GM19035 (cell line): Measurements from ENCODE around the gene SLC24A3.

ENCODE experiments used
- ATAC-seq: cut with Tn5 transposase; IDR thresholded peaks from one replicate; pipeline ENCODE4 v1.9.1; 2021; ENCODE audit not compliant: unreplicated experiment

Gene SLC24A3

DNA sequence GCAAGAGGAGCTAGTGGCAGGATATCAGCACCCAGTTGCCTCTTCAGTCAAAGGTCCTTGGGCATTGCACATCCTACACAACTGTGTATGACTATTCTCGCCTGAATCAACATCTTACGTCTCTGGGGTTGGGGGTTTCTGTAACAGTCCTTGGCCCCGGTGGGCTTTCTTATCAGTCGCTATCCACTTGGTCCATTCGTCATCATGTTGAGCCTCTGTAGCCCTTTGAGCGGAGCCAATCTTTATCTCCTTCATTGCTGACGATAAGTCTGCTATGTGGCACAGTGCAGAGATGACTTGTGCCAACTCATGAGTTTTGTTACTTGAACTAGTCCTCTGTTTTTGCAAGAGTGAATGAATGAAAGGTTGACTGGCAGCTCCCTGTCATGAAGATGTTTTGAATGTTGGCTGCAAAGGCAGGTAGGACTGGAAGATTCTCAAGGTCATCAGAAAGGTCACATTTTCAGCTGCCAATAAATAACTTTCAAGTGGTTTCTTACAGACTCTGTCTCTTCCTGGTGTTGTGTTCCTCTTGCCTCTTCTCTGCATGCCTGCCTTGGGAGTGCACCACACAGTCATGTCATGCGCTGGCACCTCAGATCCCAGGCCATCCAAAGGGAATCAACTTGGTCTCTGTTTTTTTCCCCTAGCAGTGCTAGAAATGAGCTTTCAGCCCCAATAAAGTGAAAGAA lies 238.9 kb downstream of the SLC24A3 start:
- ATAC-seq, result no peak

DNA sequence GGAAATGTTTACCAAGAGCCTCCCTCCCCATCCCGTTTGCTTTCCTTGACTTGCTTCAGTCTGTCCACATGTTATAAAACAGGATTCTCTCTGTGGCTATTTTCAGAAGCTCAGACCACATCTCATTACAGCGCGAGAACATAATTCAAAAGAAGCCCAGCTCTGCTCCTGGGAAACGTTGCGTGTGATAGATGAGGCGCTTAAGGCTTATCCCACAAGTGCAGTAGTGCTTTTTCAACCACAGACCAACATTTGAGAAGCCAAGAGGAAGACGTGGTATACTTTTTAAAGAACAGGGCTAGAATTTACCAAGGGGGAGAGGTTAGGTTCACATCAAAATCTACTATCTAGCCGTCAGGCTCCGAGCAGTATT lies 239.5 kb downstream of the SLC24A3 start:
- no peak for ATAC-seq

DNA sequence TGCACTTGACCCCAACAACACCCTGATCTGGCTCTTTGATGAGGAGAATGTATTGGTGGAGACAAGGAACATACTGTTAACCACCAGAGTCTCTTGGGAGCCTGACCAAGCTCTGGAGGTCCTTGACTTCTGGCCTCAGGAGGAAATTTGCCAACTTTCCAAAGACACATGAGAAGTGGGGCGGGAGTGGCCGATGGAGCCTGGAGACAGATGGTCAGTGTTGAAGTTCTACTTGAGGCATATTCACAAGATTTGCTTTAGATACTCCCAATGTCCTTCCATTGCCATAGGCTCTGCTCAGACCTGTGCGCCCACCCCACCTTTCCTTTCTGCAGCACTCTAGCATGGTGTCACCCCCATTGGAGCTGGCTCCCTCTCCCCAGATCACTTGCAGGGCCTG lies 241.0 kb downstream of the SLC24A3 start:
- ATAC-seq, result no peak

DNA sequence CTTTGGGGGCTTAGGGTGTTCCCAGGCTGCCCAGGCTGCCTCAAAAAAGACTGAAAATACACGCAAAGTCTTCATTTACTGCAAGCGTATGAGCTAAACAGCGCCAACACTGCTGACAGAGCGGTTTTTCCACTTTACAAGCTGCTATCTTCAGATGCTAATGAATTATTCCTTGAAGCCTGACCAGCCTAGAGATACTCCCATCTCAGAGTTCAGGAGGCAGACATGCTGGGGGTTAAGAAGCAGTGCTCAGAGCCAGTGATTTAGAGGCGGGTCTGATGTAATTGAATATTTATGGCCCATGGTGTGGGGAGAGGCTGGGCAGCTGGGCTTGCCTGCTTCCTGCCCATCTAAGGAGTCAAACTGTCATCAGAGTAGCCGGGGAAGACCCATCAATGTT lies 241.4 kb downstream of the SLC24A3 start:
- no peak for ATAC-seq

DNA sequence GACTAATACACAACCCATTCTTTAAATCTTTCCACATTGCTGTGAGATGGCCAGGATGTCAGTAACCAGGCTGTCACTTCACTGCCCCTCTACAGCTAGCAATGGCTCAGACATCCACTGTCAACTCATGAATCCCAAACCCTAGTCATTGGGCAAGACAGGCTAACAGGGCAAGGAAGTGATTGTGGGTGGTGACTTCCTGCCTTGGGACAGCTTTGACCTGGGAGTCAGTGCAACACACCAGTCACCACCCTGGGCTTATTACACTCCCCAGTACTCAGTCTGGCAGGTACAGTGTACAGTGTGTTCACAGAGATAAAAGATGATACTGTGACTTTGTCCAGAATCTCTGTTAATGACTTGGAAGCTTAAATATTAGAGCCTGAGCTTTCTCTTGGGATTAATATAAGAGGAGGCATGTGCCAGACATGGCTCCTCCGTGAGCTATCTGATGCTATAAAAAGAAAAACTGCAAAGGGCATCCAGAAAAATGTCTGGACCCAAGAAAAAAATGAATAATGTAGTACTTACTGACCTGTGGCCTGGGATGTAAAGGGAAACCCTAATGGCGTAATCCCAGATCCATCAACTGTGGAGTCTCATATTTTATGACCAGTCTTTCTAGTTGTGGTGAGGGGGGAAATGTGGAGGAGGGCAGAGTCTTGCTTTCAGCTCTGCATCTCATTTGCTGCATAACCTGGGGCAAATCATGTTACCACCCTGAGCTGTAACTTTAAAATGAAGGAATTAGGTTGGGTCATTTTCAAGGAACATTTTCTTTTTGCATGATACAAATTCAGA lies 244.4 kb downstream of the SLC24A3 start:
- no peak for ATAC-seq

DNA sequence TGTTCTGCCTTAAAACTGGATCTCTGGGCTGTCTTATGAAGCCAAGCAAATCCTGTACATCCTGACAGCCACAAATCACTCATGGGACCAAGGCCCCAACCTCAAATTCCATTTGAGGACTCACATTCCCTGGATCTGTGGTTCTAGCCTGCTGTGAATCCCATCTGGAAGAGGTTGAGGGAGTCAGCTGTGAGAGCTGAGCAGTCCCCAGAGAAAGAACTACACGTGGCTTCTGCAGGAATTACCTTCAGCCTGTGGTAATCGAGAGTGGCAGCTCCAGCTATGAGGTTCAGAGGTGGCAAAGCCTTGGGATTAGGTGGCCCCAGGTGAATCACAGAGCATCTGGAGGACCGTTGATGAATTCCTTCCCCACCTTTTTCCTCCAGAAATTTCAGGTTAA lies 245.2 kb downstream of the SLC24A3 start:
- ATAC-seq, result no peak

DNA sequence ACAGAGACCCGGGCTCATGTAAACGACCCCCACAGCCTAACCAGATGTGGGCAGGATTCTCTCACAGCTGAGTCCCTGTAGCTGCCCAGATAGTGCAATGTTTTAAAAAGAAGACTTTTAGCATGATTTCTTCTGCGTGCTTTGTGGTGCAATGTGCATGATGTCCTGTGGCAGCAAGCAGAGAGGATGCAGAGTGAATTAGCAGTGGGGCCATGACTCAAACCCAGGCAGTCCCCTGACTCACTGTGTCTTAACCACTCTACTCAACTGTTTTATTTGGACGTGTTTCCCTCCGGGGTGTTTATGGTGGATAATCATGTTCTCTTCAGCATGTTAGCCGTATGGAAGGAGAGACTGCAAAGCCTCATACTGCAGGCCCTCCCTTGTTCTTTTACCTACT lies 247.9 kb downstream of the SLC24A3 start:
- no peak for ATAC-seq

DNA sequence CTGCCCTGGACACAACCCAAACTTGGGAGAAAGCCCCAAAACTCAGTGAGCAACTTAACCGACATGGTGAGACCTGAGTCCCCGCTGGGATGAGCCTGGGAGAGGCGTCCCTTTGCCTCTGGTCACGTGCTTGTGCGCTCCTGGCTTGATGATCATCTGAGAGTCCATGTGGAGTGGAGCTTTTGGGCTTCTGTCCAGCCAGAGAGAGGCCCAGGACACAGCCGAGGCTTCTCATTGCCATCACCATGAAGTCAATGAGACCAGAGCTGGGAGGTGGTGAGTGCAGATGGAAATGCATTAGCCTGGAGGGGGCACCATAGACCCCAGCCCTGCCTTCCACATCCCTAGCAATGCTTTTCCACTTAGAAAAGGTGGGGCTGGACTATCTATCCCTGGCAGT lies 250.0 kb downstream of the SLC24A3 start:
- ATAC-seq, result no peak

DNA sequence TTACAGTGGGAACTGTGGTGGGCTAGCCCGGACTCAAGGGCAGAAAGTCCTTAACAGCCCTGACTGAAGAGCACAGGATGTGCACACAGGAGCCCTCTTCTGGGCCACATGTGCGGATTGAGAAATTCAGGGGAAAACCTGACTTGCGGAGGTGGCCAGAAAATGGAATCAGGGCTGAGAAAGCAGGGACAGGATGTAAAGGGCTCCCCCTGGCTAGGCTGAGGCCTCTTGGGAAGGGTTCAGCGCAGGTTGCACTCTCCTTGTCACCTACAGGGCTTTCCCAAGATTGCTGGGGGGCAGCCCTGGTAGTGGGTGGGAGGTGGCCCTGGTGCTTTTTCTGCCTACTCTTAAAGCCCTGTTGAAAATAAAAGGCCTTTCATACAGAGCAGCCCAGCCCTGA lies 251.2 kb downstream of the SLC24A3 start:
- no peak for ATAC-seq

DNA sequence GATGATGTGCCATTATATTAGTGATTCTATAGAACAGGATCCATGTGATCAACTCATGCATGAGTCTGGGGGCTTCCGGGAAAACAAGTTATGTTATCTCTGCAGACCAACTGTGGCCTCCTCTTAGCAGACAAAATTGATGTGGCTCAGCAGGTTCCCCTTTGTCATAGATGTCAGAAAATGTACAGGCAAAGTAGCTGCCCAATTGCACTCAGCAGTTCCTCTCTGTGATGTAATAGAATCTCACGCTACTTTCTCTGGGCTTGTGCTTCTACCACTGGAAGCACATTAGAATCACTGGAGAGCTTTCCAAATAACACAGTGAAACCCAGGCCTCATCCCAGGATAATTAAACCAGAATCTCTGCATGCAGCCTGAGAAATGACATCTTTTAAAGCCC lies 253.1 kb downstream of the SLC24A3 start:
- no peak for ATAC-seq

DNA sequence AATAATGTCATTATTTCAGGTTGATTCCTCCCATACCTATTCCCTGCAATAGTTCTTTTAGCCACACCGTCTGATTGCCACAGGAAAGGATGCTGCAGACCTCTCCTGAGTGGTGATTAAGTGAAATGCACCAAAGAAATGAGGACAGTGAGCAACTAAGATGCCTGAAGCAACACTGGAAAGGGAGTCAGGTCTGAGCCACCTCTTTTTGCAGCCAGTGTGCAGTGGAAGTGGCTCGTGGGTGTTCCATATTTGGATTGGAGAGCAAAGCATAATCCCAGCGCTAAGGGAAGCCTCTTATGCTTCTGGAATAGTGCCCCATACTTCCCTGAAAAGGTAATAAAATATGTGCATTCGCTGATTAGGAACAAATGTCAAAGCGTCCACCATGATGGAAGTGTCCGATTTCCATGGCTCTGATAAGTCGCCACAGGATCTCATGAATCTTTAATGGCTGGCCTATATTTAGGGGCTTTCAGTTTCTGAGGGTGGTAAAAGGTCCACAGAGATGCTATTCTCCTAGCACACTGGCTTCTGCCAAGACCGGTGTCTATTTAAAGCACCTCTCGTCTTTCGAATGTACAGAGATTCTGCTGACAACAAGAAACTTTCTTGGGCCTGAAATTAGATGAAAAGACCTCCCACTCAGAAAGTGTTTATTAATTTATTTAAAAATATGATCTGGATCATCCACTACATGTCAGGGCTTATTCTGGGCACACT lies 253.9 kb downstream of the SLC24A3 start:
- no peak for ATAC-seq

DNA sequence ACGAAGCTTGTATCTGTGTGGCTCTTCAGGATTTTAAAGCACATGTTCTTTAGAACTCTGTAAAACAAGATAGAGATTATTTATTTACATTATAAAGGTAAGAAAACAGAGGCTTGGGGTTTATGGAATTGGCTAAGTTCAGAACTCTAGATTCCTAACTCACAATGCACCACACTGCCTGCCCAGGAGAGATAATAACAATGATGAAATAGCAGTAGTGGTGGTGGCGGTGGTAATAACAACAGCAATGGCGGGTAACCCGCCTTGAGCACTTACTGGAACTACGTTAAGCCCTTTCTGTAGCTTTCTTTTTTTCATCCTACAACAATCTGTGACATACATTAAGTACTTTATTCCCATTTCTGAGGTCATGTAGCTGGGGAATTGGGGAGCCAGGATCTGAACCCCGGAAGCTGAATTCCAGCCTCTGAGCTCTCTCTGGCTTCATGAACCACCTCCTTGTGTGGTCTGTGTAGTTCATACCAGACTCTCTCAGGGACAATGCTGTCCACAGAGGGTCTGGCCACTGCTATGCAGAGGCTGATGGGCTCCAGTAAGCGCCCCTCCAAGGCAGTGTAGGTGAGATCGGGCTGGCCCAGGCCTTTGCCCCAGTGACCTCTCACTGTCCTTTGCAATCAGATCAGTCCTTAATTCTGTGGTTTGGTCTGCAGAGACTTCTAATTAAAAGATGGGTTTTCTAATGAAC lies 260.9 kb downstream of the SLC24A3 start:
- no peak for ATAC-seq

DNA sequence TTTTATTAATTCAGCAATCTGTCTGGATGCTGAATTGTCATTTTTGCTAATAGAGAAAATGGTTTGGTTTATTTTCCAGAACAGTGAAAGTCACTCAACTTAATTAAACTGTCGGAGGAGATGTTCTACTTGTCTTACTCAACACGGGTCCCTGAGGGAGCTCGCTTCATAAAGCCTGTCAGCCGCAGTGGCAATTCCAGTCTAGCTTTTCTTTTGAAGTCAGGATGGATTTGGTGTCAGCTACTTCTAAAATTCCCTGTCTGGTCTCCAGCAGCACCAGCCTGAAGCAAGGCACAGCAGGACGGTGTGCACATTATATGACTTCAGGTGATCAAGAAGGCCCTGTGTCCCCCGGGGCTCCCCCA lies 261.5 kb downstream of the SLC24A3 start:
- ATAC-seq, result no peak

DNA sequence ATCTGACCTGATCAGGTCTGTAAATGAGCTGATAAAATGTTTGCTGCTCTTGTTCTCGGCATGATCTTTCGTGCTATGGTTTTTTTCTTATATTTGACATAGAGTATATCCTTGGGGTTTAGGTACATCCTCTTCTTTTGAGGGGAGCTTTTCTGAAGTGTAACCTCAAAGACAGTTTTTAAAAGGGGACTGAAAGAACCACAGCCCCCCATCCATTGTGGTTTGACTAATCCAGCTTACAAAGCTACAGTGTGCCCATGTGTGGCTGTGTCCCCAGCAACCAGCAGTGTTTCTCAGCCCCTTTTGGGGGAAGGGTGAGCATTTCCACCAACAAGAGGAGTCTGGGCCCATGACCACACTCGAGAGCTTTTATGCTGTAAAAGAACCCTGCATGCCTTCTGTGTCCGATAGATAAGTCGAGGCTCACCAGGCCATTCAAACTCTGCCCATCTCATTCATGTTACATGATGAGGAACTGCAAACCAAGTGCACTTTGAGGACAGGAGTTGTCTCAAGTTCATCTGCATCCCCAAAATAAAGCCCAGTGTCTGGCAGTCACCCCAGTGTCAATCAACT lies 266.0 kb downstream of the SLC24A3 start:
- no peak for ATAC-seq

DNA sequence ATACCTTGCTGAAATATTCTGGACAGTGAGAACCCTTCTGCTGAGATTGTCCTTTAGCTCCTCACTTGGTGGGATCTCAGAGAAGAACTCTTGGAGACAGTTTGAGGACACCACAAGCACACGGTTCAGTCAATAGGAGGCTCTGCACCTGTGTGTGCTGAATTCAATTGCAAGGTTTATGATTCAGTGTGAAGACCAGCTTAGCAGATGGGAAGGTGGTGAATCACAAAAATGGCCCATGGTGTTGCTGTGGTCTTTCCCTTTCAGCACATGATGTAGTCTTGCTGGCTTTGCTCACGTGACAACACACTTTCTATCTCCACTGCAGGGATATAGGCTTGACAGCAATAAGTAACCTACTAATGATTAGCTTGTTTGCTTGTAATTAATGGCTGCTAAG lies 270.3 kb downstream of the SLC24A3 start:
- ATAC-seq, result no peak

DNA sequence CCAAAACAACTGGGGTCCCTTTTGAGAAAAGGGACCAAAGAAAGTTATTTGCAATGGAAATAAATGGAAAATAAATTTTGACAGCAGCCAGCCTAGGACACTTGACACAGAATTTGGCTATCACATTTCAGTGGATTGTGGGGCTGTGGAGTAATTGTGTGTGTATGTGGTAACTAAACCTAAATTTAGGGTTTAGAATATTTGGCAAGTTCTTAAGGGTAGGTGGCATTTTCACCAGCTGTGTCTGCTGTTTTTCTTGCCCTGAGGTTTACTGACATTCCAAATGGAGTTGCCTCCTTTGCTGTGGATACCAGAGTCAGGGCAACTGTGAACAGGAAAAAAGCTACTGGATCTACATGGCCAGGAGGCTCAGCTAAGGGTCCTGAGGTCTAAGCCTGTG lies 270.9 kb downstream of the SLC24A3 start:
- ATAC-seq, result no peak

DNA sequence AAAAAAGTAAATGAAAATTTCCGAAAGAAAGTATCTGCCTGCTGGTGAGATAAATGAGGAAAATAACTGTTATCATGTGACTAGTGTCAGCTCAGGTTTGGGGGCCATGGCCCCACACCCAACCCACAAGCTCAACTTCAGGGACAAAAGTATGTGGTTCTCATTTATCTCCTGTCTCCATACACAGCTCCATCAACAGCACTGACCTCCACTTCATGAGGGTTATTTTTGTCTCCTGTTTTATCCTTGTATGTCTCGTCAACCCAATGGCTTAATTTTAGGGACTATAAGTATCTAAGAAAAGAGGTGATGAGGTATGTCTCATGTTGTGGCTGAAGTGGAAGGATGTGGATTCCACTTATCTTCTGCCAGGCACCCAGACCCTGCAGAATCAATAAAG lies 274.0 kb downstream of the SLC24A3 start:
- ATAC-seq, result no peak

DNA sequence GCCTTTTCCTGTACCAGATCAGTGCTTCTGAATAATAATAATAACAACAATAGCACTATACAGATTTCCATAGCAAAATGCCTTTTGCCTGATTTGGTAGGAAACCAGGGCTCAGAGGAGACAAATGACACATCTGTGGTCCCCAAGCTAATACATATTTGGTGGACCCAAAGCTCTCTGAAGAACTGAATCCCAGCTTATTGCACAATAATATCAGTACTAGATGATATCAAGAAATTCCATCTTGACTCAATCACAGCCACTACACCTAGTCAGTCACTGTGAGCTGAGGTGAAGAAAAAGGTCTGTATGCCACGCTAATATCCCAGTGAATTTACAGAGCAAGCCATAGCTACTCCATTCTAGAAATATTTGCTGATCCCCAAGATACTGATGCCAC lies 275.0 kb downstream of the SLC24A3 start:
- ATAC-seq, result no peak

DNA sequence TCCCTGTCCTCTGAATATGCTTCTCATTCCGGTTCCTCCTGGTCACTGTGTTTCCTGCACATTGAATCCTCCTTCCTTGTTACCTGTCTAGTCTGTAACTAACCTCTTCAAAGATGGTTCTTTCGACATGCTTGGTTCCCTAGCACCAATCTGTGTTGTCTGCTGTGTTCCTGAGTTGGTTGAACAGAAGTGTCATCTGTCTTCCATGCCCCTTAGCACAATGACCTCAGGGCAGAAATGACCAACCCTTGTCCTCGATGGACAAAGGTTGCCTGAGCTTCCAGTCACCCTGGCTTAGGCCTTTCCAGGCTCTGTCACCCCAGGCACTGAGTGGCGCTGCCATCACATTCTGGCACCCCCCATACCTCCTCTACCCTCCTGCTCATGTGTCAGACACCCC lies 278.8 kb downstream of the SLC24A3 start:
- no peak for ATAC-seq

DNA sequence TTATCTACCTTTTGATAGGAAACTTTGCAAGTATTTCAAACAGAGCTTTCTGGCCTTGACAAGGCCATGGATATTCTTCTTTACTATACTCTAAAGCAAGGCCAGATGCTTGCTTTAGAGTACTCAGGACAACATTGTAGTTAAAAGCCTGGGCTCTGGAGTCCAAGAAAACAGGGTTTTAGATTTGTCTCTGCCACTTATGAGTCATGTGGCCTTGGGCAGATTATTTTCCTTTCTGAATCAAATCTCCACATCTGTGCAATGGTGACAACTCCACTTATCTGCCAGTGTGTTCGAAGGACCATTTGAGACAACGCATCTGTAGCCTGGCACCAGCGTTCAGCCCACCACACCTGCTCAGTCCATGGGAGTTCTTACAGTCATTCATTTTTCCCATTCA lies 279.7 kb downstream of the SLC24A3 start:
- no peak for ATAC-seq

DNA sequence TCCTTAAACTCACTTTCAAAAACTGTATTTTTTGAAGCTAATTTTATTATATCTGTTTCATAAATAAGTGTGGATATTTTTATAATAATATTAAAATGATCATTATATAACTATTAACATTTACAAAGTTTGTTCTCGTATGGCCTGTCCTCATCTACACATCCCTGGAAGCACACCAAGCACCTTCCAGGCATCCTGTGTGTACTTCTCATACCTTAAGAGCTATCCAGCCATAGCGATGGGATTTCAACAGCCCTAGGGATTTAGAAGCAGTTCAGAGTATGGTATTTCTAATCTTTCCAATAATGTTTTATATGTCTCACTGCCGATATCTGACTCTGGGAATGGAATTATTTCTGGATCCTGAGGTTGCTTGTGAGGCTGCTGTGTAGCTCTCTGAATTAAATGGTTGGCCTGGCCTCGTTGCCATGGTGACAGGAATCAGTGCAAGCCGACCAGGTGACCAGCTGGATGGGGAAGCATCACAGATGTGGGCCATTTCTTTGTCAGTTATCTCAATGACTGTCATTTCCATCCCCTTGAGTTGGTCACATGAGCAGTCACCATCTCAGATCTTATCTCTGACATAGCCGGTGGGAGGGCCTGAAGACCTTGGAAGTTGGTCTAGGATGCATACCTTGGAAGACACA lies 280.4 kb downstream of the SLC24A3 start:
- ATAC-seq, result no peak
